ENCODE measurements around the gene GABRB2. TPM values are rescaled to one million over a fixed set of nuclear protein-coding genes. Genes with fewer than 3 reads are reported as not detected.
"Not testable (repeated sequence)": the region's sequence is repeated elsewhere in the genome, so short reads cannot be mapped to it uniquely, and the experiment has no call there.

GABRB2 gene
- total and polyA plus RNA-seq, 8 donors: 0.05 to 0.41 (median 0.17) TPM; not detected in 3

GRCh38 chr5:161530700-161531099 lies 15.8 kb downstream of the GABRB2 start:
- WGBS, 2 donors: 41 to 42% methylated on average over 2 of the region's 2 CpGs
- Histone ChIP-seq H3K27me3 (peaks cover 0 to 4% (median 0%) of the 10 kb centered on the region in 4 donors), H3K36me3 (no peaks in the 10 kb centered on the region), H3K4me3 (no peak overlapping the region), H3K4me1 (no peaks in the 10 kb centered on the region), H3K27ac (no peak overlapping the region), H3K9me3 (no peaks in the 10 kb centered on the region)
- TF ChIP-seq CTCF (IDR thresholded peaks at IDR 0.05): no peak
- intact Hi-C loops (cut with DNase I): no loop called here
- no peak for ATAC-seq
- FAIRE-seq: no peak
- no peak for DNase-seq

- DNase-seq (no peak), ATAC-seq (no peak), FAIRE-seq (no peak)
- Histone ChIP-seq H3K27me3 (no peaks in the 10 kb centered on the region), H3K4me3 (no peak overlapping the region), H3K27ac (no peak overlapping the region), H3K4me1 (no peaks in the 10 kb centered on the region), H3K36me3 (no peaks in the 10 kb centered on the region), H3K9me3 (no peaks in the 10 kb centered on the region)
- intact Hi-C loops (cut with DNase I): no loop called here
- 80 to 88% methylated on average over 1 of the region's 1 CpG for WGBS, 2 donors
- no peak for TF ChIP-seq CTCF (IDR thresholded peaks at IDR 0.05)
Observed at GRCh38 chr5:161513942-161514341, 32.6 kb downstream of the GABRB2 start.

GRCh38 chr5:161507591-161507990 lies 38.9 kb downstream of the GABRB2 start:
- DNase-seq (no peak), FAIRE-seq (no peak), ATAC-seq (no peak)
- no peaks in the 10 kb centered on the region for H3K4me1 ChIP-seq
- no peaks in the 10 kb centered on the region for H3K27me3 ChIP-seq
- no peak overlapping the region for H3K27ac ChIP-seq
- no peak overlapping the region for H3K4me3 ChIP-seq
- intact Hi-C loops (cut with DNase I): no loop called here
- WGBS, 2 donors: 52 to 55% methylated on average over 2 of the region's 2 CpGs
- H3K9me3 ChIP-seq: no peaks in the 10 kb centered on the region
- H3K36me3 ChIP-seq: no peaks in the 10 kb centered on the region
- no peak for TF ChIP-seq CTCF (IDR thresholded peaks at IDR 0.05)

DNA sequence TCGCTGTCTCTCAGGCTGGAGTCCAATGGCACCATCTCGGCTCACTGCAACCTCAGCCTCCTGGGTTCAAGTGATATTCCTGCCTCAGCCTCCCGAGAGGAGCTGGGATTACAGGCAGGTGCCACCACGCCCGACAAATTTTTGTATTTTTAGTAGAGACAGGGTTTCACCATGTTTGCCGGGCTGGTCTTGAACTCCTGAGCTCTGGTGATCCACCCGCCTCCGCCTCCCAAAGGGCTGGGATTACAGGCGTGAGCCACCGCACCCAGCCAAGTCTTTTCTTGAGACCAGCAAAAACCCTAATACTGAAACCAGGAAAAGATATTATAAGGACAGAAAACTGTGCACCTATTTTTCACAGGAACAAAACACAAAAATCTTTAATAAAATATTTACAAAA lies 41.4 kb downstream of the GABRB2 start:
- H3K36me3 ChIP-seq; H3K9me3 ChIP-seq; FAIRE-seq; ATAC-seq; H3K4me3 ChIP-seq; H3K27ac ChIP-seq; DNase-seq; H3K27me3 ChIP-seq; intact Hi-C loops (cut with DNase I); H3K4me1 ChIP-seq: not testable (repeated sequence)
- WGBS, 2 donors: 92 to 96% methylated on average over 10 of the region's 10 CpGs

DNA sequence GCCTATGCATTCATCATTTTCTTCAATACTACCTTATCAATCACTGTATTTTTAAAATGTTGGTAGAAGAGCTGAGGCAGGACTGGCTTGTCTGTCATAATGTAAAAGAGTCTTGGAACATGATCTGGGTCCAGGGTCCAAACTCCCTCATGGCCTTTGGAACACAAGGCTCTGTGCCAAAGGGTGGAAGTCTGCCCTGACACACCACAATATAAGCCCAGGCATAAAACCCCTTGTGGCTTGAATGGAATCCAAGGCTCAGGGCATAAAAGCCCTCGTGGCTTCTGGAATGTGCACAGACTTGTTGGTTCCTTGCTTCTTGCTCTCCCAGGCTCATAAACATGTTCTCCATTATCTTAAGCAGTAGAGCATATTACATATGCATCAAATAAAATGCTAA lies 48.0 kb downstream of the GABRB2 start:
- TF ChIP-seq CTCF (IDR thresholded peaks at IDR 0.05): no peak
- intact Hi-C loops (cut with DNase I): no loop called here
- no peaks in the 10 kb centered on the region for H3K9me3 ChIP-seq
- H3K27me3 ChIP-seq: no peaks in the 10 kb centered on the region
- WGBS, 2 donors: 56 to 83% methylated on average over 1 of the region's 1 CpG
- no peaks in the 10 kb centered on the region for H3K36me3 ChIP-seq
- no peak overlapping the region for H3K27ac ChIP-seq
- no peak overlapping the region for H3K4me3 ChIP-seq
- DNase-seq (no peak), FAIRE-seq (no peak), ATAC-seq (no peak)
- no peaks in the 10 kb centered on the region for H3K4me1 ChIP-seq

DNA sequence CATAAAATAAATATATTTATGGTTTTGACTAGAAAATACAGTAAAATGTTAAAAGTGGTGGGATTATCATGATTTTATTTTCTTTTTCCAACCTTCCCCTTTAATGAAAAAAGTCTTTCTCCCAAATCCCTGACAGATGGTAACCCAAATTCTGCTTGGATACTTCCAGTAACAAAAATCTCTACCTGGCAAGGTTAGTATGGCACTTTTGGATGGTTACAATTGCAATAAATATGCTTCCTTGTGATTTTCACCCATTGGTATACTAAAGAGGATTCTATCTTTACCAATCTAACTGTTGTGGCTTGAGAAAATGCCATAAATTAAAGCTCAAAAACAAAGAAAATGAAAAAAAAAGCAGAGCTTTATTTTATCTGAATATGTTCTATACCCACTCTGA lies 62.8 kb downstream of the GABRB2 start:
- Histone ChIP-seq H3K4me1 (no peaks in the 10 kb centered on the region), H3K27me3 (no peaks in the 10 kb centered on the region), H3K4me3 (no peak overlapping the region), H3K27ac (no peak overlapping the region), H3K9me3 (no peaks in the 10 kb centered on the region), H3K36me3 (no peaks in the 10 kb centered on the region)
- DNase-seq (no peak), FAIRE-seq (no peak), ATAC-seq (no peak)
- no peak for TF ChIP-seq CTCF (IDR thresholded peaks at IDR 0.05)
- intact Hi-C loops (cut with DNase I): no loop called here

Data from pancreas (tissue), 10 donors.